HEK293 (cell line): ENCODE measurements around the gene FAM227B.

ENCODE experiments used
- CTCF ChIA-PET: fragments of 350-600 bp; formaldehyde crosslinking; extraction: SDS; loops from one replicate; lab custom pipeline; 2021; ENCODE audit warnings: antibody characterized with exemption; lab: Yijun Ruan, JAX
- POLR2A ChIA-PET: fragments of 300-600 bp; formaldehyde crosslinking; extraction: SDS; loops from one replicate; lab custom pipeline; 2020; ENCODE audit warnings: antibody characterized with exemption, inconsistent platforms; lab: Yijun Ruan, JAX
- H3K27ac ChIP-seq: fragments of 200-500 bp; sonication (Bioruptor generic); 2 replicates; pipeline ENCODE4 v1.5.1; 2014; ENCODE audit warnings: low read depth, low read length, control low read depth, inconsistent platforms; ENCODE audit errors: extremely low read depth
- H3K36me3 ChIP-seq, 2 experiments: fragments of 200-500 bp in 1 of 2; sonication (Bioruptor generic) in 1 of 2; 1 replicate in 1 of 2; 2 replicates in 1 of 2; pipeline ENCODE4 v1.5.1; 2014 to 2017; ENCODE audit warnings: inconsistent platforms in 2 of 2, low read length in 2 of 2; ENCODE audit not compliant: control insufficient read depth in 2 of 2, insufficient read depth in 1 of 2
- H3K4me1 ChIP-seq: fragments of 200-500 bp; sonication (Bioruptor generic); 2 replicates; pipeline ENCODE4 v1.5.1; 2014; ENCODE audit warnings: mild to moderate bottlenecking, low read length, inconsistent platforms; ENCODE audit not compliant: control insufficient read depth, insufficient read depth
- H3K4me3 ChIP-seq: 2 replicates; pipeline ENCODE4 v1.5.1; 2011; ENCODE audit warnings: low read depth, mild to moderate bottlenecking, control low read depth, low read length, moderate library complexity
- H3K9me3 ChIP-seq: fragments of 200-500 bp; sonication (Bioruptor generic); 2 replicates; pipeline ENCODE4 v1.5.1; 2014; ENCODE audit warnings: low read depth, low read length, inconsistent platforms; ENCODE audit not compliant: control insufficient read depth, insufficient read depth
- KLF17 ChIP-seq: fragments of 450-650 bp; formaldehyde crosslinking; IDR thresholded peaks from 2 replicates; pipeline ENCODE4 v1.5.1; 2016; ENCODE audit warnings: missing biosample characterization, missing genetic modification characterization
- KLF7 ChIP-seq: fragments of 450-650 bp; formaldehyde crosslinking; IDR thresholded peaks from 2 replicates; pipeline ENCODE4 v1.5.1; 2016; ENCODE audit warnings: missing biosample characterization, missing genetic modification characterization, borderline replicate concordance
- PATZ1 ChIP-seq: fragments of 450-650 bp; formaldehyde crosslinking; IDR thresholded peaks from 2 replicates; pipeline ENCODE4 v1.5.1; 2016; ENCODE audit warnings: missing biosample characterization, missing genetic modification characterization
- SALL2 ChIP-seq: fragments of 450-650 bp; formaldehyde crosslinking; IDR thresholded peaks from 2 replicates; pipeline ENCODE4 v1.5.0; 2017; ENCODE audit warnings: missing biosample characterization, mild to moderate bottlenecking, missing genetic modification characterization, borderline replicate concordance
- SETDB1 ChIP-seq: IDR thresholded peaks from one replicate; pipeline ENCODE4 v1.6.1; 2017; ENCODE audit warnings: mild to moderate bottlenecking, low read length, moderate library complexity, mixed read lengths; ENCODE audit not compliant: insufficient read length
- ZBTB17 ChIP-seq: fragments of 450-650 bp; formaldehyde crosslinking; IDR thresholded peaks from 2 replicates; pipeline ENCODE4 v1.5.1; 2016; ENCODE audit warnings: missing biosample characterization, missing genetic modification characterization
- ZBTB21 ChIP-seq: fragments of 450-650 bp; formaldehyde crosslinking; IDR thresholded peaks from 2 replicates; pipeline ENCODE4 v1.5.1; 2017; ENCODE audit warnings: missing biosample characterization, missing genetic modification characterization
- ZFP37 ChIP-seq: fragments of 450-650 bp; formaldehyde crosslinking; IDR thresholded peaks from 2 replicates; pipeline ENCODE4 v1.5.1; 2016; ENCODE audit warnings: missing biosample characterization, missing genetic modification characterization
- ZNF133 ChIP-seq: fragments of 450-650 bp; formaldehyde crosslinking; IDR thresholded peaks from 2 replicates; pipeline ENCODE4 v1.5.1; 2016; ENCODE audit warnings: missing biosample characterization, missing genetic modification characterization
- ZNF140 ChIP-seq: fragments of 450-650 bp; formaldehyde crosslinking; IDR thresholded peaks from 2 replicates; pipeline ENCODE4 v1.5.1; 2016; ENCODE audit warnings: missing biosample characterization, missing genetic modification characterization
- ZNF146 ChIP-seq: fragments of 450-650 bp; formaldehyde crosslinking; IDR thresholded peaks from 2 replicates; pipeline ENCODE4 v1.5.1; 2016; ENCODE audit warnings: missing biosample characterization, missing genetic modification characterization
- ZNF16 ChIP-seq: fragments of 450-650 bp; formaldehyde crosslinking; IDR thresholded peaks from 2 replicates; pipeline ENCODE4 v1.5.1; 2016; ENCODE audit warnings: low read depth, missing biosample characterization, missing genetic modification characterization
- ZNF239 ChIP-seq: fragments of 450-650 bp; formaldehyde crosslinking; IDR thresholded peaks from 2 replicates; pipeline ENCODE4 v1.5.1; 2016; ENCODE audit warnings: missing biosample characterization, missing genetic modification characterization
- ZNF510 ChIP-seq: fragments of 450-650 bp; formaldehyde crosslinking; IDR thresholded peaks from 2 replicates; pipeline ENCODE4 v1.5.1; 2018; ENCODE audit warnings: mild to moderate bottlenecking, missing genetic modification characterization, missing biosample characterization; ENCODE audit not compliant: insufficient replicate concordance
- ZNF514 ChIP-seq: fragments of 450-650 bp; formaldehyde crosslinking; IDR thresholded peaks from 2 replicates; pipeline ENCODE4 v1.5.1; 2016; ENCODE audit warnings: missing biosample characterization, missing genetic modification characterization
- ZNF558 ChIP-seq: fragments of 450-650 bp; formaldehyde crosslinking; IDR thresholded peaks from 2 replicates; pipeline ENCODE4 v1.5.1; 2016; ENCODE audit warnings: missing biosample characterization, missing genetic modification characterization
- ZNF571 ChIP-seq: fragments of 450-650 bp; formaldehyde crosslinking; IDR thresholded peaks from 2 replicates; pipeline ENCODE4 v1.5.0; 2017; ENCODE audit warnings: missing biosample characterization, missing genetic modification characterization
- ZNF600 ChIP-seq: fragments of 450-650 bp; formaldehyde crosslinking; IDR thresholded peaks from 2 replicates; pipeline ENCODE4 v1.5.1; 2016; ENCODE audit warnings: missing biosample characterization, missing genetic modification characterization
- ZNF621 ChIP-seq: fragments of 450-650 bp; formaldehyde crosslinking; IDR thresholded peaks from 2 replicates; pipeline ENCODE4 v1.5.1; 2017; ENCODE audit warnings: missing biosample characterization, missing genetic modification characterization
- ZNF629 ChIP-seq: fragments of 450-650 bp; formaldehyde crosslinking; IDR thresholded peaks from 2 replicates; pipeline ENCODE4 v1.5.1; 2017; ENCODE audit warnings: missing biosample characterization, missing genetic modification characterization
- ZNF658 ChIP-seq: fragments of 450-650 bp; formaldehyde crosslinking; IDR thresholded peaks from 2 replicates; pipeline ENCODE4; 2016; ENCODE audit warnings: missing biosample characterization, missing genetic modification characterization
- ZNF664 ChIP-seq: fragments of 450-650 bp; formaldehyde crosslinking; IDR thresholded peaks from 2 replicates; pipeline ENCODE4 v1.5.1; 2016; ENCODE audit warnings: missing biosample characterization, missing genetic modification characterization
- ZNF670 ChIP-seq: fragments of 450-650 bp; formaldehyde crosslinking; IDR thresholded peaks from 2 replicates; pipeline ENCODE4 v1.5.1; 2016; ENCODE audit warnings: missing biosample characterization, missing genetic modification characterization, low read depth
- ZNF76 ChIP-seq: fragments of 450-650 bp; formaldehyde crosslinking; IDR thresholded peaks from 2 replicates; pipeline ENCODE4; 2016; ENCODE audit warnings: low read depth, missing biosample characterization, missing genetic modification characterization, borderline replicate concordance
- ZNF777 ChIP-seq: fragments of 450-650 bp; formaldehyde crosslinking; IDR thresholded peaks from 2 replicates; pipeline ENCODE4 v1.5.1; 2017; ENCODE audit warnings: missing biosample characterization, missing genetic modification characterization, borderline replicate concordance
- ZNF792 ChIP-seq: fragments of 450-650 bp; formaldehyde crosslinking; IDR thresholded peaks from 2 replicates; pipeline ENCODE4 v1.5.1; 2016; ENCODE audit warnings: missing biosample characterization, missing genetic modification characterization
- ZXDB ChIP-seq: fragments of 450-650 bp; formaldehyde crosslinking; IDR thresholded peaks from 2 replicates; pipeline ENCODE4 v1.5.1; 2016; ENCODE audit warnings: missing biosample characterization, missing genetic modification characterization
- TF ChIP-seq, protein P1 (sequence below): IDR thresholded peaks from 2 replicates; pipeline ENCODE4 v1.6.1; 2011; ENCODE audit warnings: mild to moderate bottlenecking, low read depth, low read length, borderline replicate concordance
- TF ChIP-seq, protein P2 (sequence below): fragments of 450-650 bp; formaldehyde crosslinking; IDR thresholded peaks from 2 replicates; pipeline ENCODE4 v1.5.1; 2016; ENCODE audit warnings: missing biosample characterization, missing genetic modification characterization

FAM227B gene

GRCh38 chr15:49297584-49297983 lies 323.0 kb downstream of the FAM227B start:
- TF ChIP-seq SALL2 (tag by site-specific recombination) (no peak), ZNF514 (tag by site-specific recombination) (no peak), ZNF558 (no peak), ZNF571 (tag by site-specific recombination) (no peak), ZNF133 (tag by site-specific recombination) (no peak), ZNF600 (tag by site-specific recombination) (no peak), ZNF658 (tag by site-specific recombination) (no peak), ZNF629 (no peak), KLF17 (tag by site-specific recombination) (no peak), ZNF621 (tag by site-specific recombination) (no peak), ZNF792 (tag by site-specific recombination) (no peak), ZFP37 (tag by site-specific recombination) (no peak), ZNF16 (tag by site-specific recombination) (no peak), ZNF76 (tag by site-specific recombination) (no peak), ZNF670 (tag by site-specific recombination) (no peak), ZNF140 (tag by site-specific recombination) (no peak), ZNF239 (no peak)
- TF ChIP-seq, protein P1, sequence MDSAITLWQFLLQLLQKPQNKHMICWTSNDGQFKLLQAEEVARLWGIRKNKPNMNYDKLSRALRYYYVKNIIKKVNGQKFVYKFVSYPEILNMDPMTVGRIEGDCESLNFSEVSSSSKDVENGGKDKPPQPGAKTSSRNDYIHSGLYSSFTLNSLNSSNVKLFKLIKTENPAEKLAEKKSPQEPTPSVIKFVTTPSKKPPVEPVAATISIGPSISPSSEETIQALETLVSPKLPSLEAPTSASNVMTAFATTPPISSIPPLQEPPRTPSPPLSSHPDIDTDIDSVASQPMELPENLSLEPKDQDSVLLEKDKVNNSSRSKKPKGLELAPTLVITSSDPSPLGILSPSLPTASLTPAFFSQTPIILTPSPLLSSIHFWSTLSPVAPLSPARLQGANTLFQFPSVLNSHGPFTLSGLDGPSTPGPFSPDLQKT, result no peak

DNA sequence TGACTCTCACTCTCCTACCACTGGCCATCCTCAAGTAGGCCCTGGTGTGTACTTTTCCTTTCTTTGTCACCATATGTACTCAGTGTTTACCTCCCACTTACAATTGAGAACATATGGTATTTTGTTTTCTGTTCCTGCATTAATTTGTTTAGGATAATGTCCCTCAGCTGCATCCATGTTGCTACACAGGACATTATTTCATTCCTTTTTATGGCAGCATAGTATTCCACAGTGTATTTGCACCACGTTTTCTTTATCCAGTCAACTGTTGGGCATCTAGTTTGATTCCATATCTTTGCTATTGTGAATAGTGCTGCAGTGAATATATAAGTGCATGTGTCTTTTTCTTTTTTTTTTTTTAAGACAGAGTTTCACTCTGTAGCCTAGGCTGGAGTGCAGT lies 324.4 kb downstream of the FAM227B start:
- no peaks in the 10 kb centered on the region for H3K9me3 ChIP-seq
- CTCF ChIA-PET, result no interaction called here
- H3K4me1 ChIP-seq, result no peaks in the 10 kb centered on the region
- H3K4me3 ChIP-seq, result no peak overlapping the region
- no peak for TF ChIP-seq ZNF777
- TF ChIP-seq ZNF146 (tag by site-specific recombination), result peak; percentile 58; the same call in 1 of the 2 replicates
- TF ChIP-seq, all 188 proteins: peak for 1
- Histone ChIP-seq H3K27ac (no peak overlapping the region), H3K36me3 (peaks cover 0 to 14% of the 10 kb centered on the region in 2 experiments; a peak in 1 of 3 replicates)
- POLR2A ChIA-PET, result no interaction called here

More at GRCh38 chr15:49297584-49297983, 323.0 kb downstream of the FAM227B start:
- Histone ChIP-seq H3K27ac (no peak overlapping the region), H3K36me3 (peaks cover 0 to 9% of the 10 kb centered on the region in 2 experiments; a peak in 1 of 3 replicates), H3K9me3 (no peaks in the 10 kb centered on the region), H3K4me1 (no peaks in the 10 kb centered on the region), H3K4me3 (no peak overlapping the region)
- ChIA-PET POLR2A (no interaction called here), CTCF (no interaction called here)

DNA sequence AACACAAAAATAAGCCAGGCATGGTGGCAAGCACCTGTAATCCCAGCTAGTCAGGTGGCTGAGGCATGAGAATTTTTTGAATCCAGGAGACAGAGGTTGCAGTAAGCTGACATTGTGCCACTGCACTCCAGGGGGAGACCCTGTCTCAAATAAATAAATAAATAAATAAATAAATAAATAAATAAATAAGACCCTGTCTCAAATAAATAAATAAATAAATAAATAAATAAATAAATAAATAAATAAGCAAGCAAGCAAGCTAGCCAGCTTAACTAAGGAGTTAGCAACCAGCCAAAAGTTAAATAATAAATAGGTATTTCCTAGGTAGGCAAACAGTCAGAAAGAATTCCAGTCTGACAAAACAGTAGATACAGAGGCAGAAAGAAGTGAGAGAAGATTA lies 326.7 kb downstream of the FAM227B start:
- Histone ChIP-seq H3K4me1 (no peaks in the 10 kb centered on the region), H3K36me3 (peaks cover 0 to 14% of the 10 kb centered on the region in 2 experiments; a peak in 1 of 3 replicates), H3K4me3 (no peak overlapping the region), H3K9me3 (no peaks in the 10 kb centered on the region), H3K27ac (no peak overlapping the region)
- ChIA-PET CTCF (interaction anchor here (0.6 kb wide), 1 partner anchor 121 kb away, joined by 3 read pairs; no protein-coding TSS in a partner anchor), POLR2A (no interaction called here)
- TF ChIP-seq SETDB1 (no peak), ZBTB21 (tag by site-specific recombination) (peak; percentile 30; the same call in 1 of the 2 replicates), KLF7 (no peak), ZXDB (tag by site-specific recombination) (peak; percentile 47; the same call in 1 of the 2 replicates), ZNF510 (tag by site-specific recombination) (peak; percentile 52), ZBTB17 (tag by site-specific recombination) (no peak), ZNF664 (tag by site-specific recombination) (peak; percentile 43; the same call in 1 of the 2 replicates), PATZ1 (no peak)
- TF ChIP-seq, protein P2, sequence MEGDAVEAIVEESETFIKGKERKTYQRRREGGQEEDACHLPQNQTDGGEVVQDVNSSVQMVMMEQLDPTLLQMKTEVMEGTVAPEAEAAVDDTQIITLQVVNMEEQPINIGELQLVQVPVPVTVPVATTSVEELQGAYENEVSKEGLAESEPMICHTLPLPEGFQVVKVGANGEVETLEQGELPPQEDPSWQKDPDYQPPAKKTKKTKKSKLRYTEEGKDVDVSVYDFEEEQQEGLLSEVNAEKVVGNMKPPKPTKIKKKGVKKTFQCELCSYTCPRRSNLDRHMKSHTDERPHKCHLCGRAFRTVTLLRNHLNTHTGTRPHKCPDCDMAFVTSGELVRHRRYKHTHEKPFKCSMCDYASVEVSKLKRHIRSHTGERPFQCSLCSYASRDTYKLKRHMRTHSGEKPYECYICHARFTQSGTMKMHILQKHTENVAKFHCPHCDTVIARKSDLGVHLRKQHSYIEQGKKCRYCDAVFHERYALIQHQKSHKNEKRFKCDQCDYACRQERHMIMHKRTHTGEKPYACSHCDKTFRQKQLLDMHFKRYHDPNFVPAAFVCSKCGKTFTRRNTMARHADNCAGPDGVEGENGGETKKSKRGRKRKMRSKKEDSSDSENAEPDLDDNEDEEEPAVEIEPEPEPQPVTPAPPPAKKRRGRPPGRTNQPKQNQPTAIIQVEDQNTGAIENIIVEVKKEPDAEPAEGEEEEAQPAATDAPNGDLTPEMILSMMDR (tag by site-specific recombination), result no peak
